A549 (cell line): Measurements from ENCODE around the gene ALPK3. TPM values are rescaled to one million over a fixed set of nuclear protein-coding genes. Genes with fewer than 3 reads are reported as not detected.

Experiments
- ATAC-seq, 2 experiments: fragments of 200-7000 bp in 1 of 2; fragments of >200 bp in 1 of 2; cut with Nextera tagmentation in 1 of 2; cut with Tn5 transposase in 1 of 2; 3 replicates each; pipeline versions ENCODE4 v1.8.0 to v1.9.1; 2018 to 2020; ENCODE audit warnings: mild to moderate bottlenecking in 1 of 2, moderate library complexity in 1 of 2
- CTCF ChIA-PET: fragments of 300-600 bp; sonication (Branson Sonifier 250); formaldehyde crosslinking; extraction: SDS; loops from one replicate; lab custom pipeline; 2021; ENCODE audit warnings: antibody characterized with exemption, inconsistent platforms; lab: Yijun Ruan, JAX
- POLR2A ChIA-PET: fragments of 350-600 bp; formaldehyde crosslinking; extraction: SDS; loops from one replicate; lab custom pipeline; 2021; ENCODE audit warnings: antibody characterized with exemption, inconsistent platforms; lab: Yijun Ruan, JAX
- DNase-seq, 2 experiments: peaks; one replicate each; pipeline versions ENCODE4 v3.0.0 to v3.0.0-alpha.2; 2011 to 2016; ENCODE audit warnings: low read depth in 1 of 2, low spot score in 1 of 2
- FAIRE-seq: peaks from 2 replicates; lab custom pipeline; 2011; peaks lifted over from hg19 to GRCh38; lab: Jason Lieb, UNC
- H3K27ac ChIP-seq, 2 experiments: fragments of >200 bp; sonication (Bioruptor Twin); formaldehyde crosslinking; 3 replicates each; pipeline ENCODE4 v1.5.1; 2016 to 2017
- H3K4me1 ChIP-seq: fragments of >200 bp; sonication (Bioruptor Twin); formaldehyde crosslinking; 3 replicates; pipeline ENCODE4 v1.6.1; 2016
- H3K4me2 ChIP-seq: fragments of >200 bp; sonication (Bioruptor Twin); formaldehyde crosslinking; 3 replicates; pipeline ENCODE4 v1.6.1; 2016
- H3K4me3 ChIP-seq: fragments of >200 bp; sonication (Bioruptor Twin); formaldehyde crosslinking; 3 replicates; pipeline ENCODE4 v1.5.1; 2016
- H3K9me3 ChIP-seq: fragments of >200 bp; sonication (Bioruptor Twin); formaldehyde crosslinking; 3 replicates; pipeline ENCODE4 v1.6.1; 2016
- BCL3 ChIP-seq: fragments of >200 bp; sonication (Bioruptor Twin); formaldehyde crosslinking; IDR thresholded peaks from 3 replicates; pipeline ENCODE4 v1.6.1; 2016
- E2F6 ChIP-seq: IDR thresholded peaks from 2 replicates; pipeline ENCODE4 v1.6.1; 2012; ENCODE audit warnings: low read depth, borderline replicate concordance
- GATA3 ChIP-seq: IDR thresholded peaks from 2 replicates; pipeline ENCODE4 v1.6.1; 2012; ENCODE audit warnings: borderline replicate concordance
- HMGXB4 ChIP-seq: fragments of 250-450 bp; sonication (Bioruptor Pico); IDR thresholded peaks from 2 replicates; pipeline ENCODE4 v1.5.0; 2021; ENCODE audit warnings: mild to moderate bottlenecking, moderate library complexity, borderline replicate concordance
- HOXB13 ChIP-seq: fragments of 250-450 bp; sonication (Bioruptor Pico); IDR thresholded peaks from 2 replicates; pipeline ENCODE4 v1.5.0; 2020; ENCODE audit warnings: low read depth, mild to moderate bottlenecking, moderate library complexity
- JUNB ChIP-seq: fragments of >200 bp; sonication (Bioruptor Twin); formaldehyde crosslinking; IDR thresholded peaks from 2 replicates; pipeline ENCODE4 v1.6.1; 2016
- KDM1A ChIP-seq: fragments of 200-600 bp; sonication (generic); IDR thresholded peaks from 2 replicates; pipeline ENCODE4 v1.6.1; 2016; ENCODE audit warnings: low read depth, mild to moderate bottlenecking
- MAFK ChIP-seq: fragments of 450-650 bp; IDR thresholded peaks from 2 replicates; pipeline ENCODE4 v1.6.1; 2014; ENCODE audit not compliant: partially characterized antibody
- MYC ChIP-seq: IDR thresholded peaks from 2 replicates; pipeline ENCODE4 v1.6.1; 2012; ENCODE audit warnings: mild to moderate bottlenecking, inconsistent platforms, low read length, improper control_type of control experiment, borderline replicate concordance
- NFE2L2 ChIP-seq: fragments of 150-350 bp; conservative IDR thresholded peaks from 2 replicates; pipeline ENCODE4 v1.6.1; 2014; ENCODE audit warnings: low read length
- PBX3 ChIP-seq: IDR thresholded peaks from 2 replicates; pipeline ENCODE4 v1.6.1; 2012
- POLR2AphosphoS2 ChIP-seq: conservative IDR thresholded peaks from 2 replicates; pipeline ENCODE4 v1.6.1; 2012; ENCODE audit warnings: low read length, improper control_type of control experiment, inconsistent platforms
- RAD21 ChIP-seq, 2 experiments: fragments of >200 bp in 1 of 2; sonication (Bioruptor Twin) in 1 of 2; formaldehyde crosslinking in 1 of 2; IDR thresholded peaks in 1 of 2; conservative IDR thresholded peaks in 1 of 2; 2 replicates in 1 of 2; 3 replicates in 1 of 2; pipeline ENCODE4 v1.6.1; 2012 to 2018; ENCODE audit warnings: inconsistent platforms in 1 of 2
- SMC3 ChIP-seq: fragments of >200 bp; sonication (Bioruptor Twin); formaldehyde crosslinking; IDR thresholded peaks from 3 replicates; pipeline ENCODE4 v1.6.1; 2018; ENCODE audit warnings: inconsistent platforms
- TFCP2L1 ChIP-seq: fragments of 250-450 bp; sonication (Bioruptor Pico); IDR thresholded peaks from 2 replicates; pipeline ENCODE4 v1.5.0; 2021; ENCODE audit warnings: mild to moderate bottlenecking
- TP53 ChIP-seq: fragments of 250-450 bp; sonication (Bioruptor Pico); IDR thresholded peaks from 2 replicates; pipeline ENCODE4 v1.5.0; 2021; ENCODE audit warnings: mild to moderate bottlenecking, moderate library complexity
- USF2 ChIP-seq: fragments of 450-650 bp; IDR thresholded peaks from 2 replicates; pipeline ENCODE4 v1.6.1; 2014; ENCODE audit warnings: antibody characterized with exemption
- WGBS: methylation state at CpG from one replicate; pipeline ENCODE4 v1.1.6; 2017; ENCODE audit errors: missing lambda C conversion rate; 5-methylcytosine and 5-hydroxymethylcytosine counted together
- polyA plus RNA-seq, 4 experiments: library from polyadenylated mRNA; depleted of rRNA in 3 of 4; stranded (reverse); fragments of >200 nt; fragmentation: RNase III in 1 of 4; extraction: RNeasy Plus Mini Kit Qiagen cat#74134 plus additional on column Dnase treatment in 1 of 4; gene quantifications; 2 replicates in 3 of 4; 3 replicates in 1 of 4; pipeline ENCODE4 v1.2.3, GENCODE V29; 2011 to 2017

ALPK3 gene
- polyA plus RNA-seq, 2 of the 4 experiments (the other 2 are of a cell fraction) = 0.26 to 0.30 TPM

GRCh38 chr15:84799511-84800187 is 17.5 kb upstream of the ALPK3 start:
- FAIRE-seq (no peak), ATAC-seq (peak in 1 of 2 experiments; percentile 13; a peak in 2 of 6 replicates), DNase-seq (no peak)
- Histone ChIP-seq H3K4me2 (no peak overlapping the region), H3K9me3 (no peaks in the 10 kb centered on the region), H3K4me1 (no peaks in the 10 kb centered on the region), H3K4me3 (no peak overlapping the region), H3K27ac (no peak overlapping the region)
- ChIA-PET CTCF (interaction anchor here (0.6 to 1.2 kb wide), 2 partner anchors 33 to 136 kb away, joined by 3 to 4 read pairs; no protein-coding TSS in a partner anchor), POLR2A (no interaction called here)
- TF ChIP-seq BCL3 (no peak), USF2 (no peak), MYC (no peak), RAD21 (conservative IDR thresholded peaks at IDR 0.05 in 1 of 2, IDR thresholded peaks at IDR 0.05 in 1 of 2) (no peak), POLR2AphosphoS2 (no peak), HMGXB4 (no peak), TP53 (CRISPR knock-in tag) (no peak)
- 88% methylated on average over 10 of the region's 10 CpGs for WGBS

- ChIA-PET CTCF (interaction anchor here (1.2 kb wide), 2 partner anchors 8 to 33 kb away, joined by 3 read pairs; no protein-coding TSS in a partner anchor), POLR2A (no interaction called here)
- no peak for DNase-seq
- no peak for TF ChIP-seq PBX3
- TF ChIP-seq HOXB13 (CRISPR knock-in tag) = no peak
- no peak for TF ChIP-seq JUNB
- no peak for TF ChIP-seq MYC
- TF ChIP-seq SMC3 = no peak
- no peak for TF ChIP-seq TFCP2L1
- TF ChIP-seq E2F6 = no peak
- TF ChIP-seq MAFK = no peak
- TF ChIP-seq NFE2L2 = no peak
- TF ChIP-seq KDM1A = no peak
- no peak for TF ChIP-seq GATA3
- no peak for ATAC-seq
- no peaks in the 10 kb centered on the region for H3K4me1 ChIP-seq
- no peaks in the 10 kb centered on the region for H3K9me3 ChIP-seq
- no peak for FAIRE-seq
- no peak overlapping the region for H3K27ac ChIP-seq
- H3K4me3 ChIP-seq = no peak overlapping the region
- WGBS = 73% methylated on average over 3 of the region's 3 CpGs
- no peak overlapping the region for H3K4me2 ChIP-seq
Measured at GRCh38 chr15:84800365-84800806, 16.8 kb upstream of the ALPK3 start.
